Calu3 (cell line): Measurements from ENCODE around the gene DDR2. TPM values are rescaled to one million over a fixed set of nuclear protein-coding genes. Genes with fewer than 3 reads are reported as not detected.

Source experiments
- BruUV-seq: library from RNA; stranded (reverse); fragments of 400-500 nt; replicated peaks from 2 replicates; lab custom pipeline; 2021; lab: Mats Ljungman, UMichigan
- CTCF ChIA-PET: fragments of 300-600 bp; sonication (Branson Sonifier 250); formaldehyde crosslinking; loops from one replicate; lab custom pipeline; 2022; ENCODE audit warnings: antibody characterized with exemption; lab: Charles Lee
- DNase-seq: peaks from one replicate; pipeline ENCODE4 v3.0.0; 2022
- H3K27ac Mint-ChIP-seq: one replicate; pipeline ENCODE4 v1.8.0; 2022; ENCODE audit warnings: mixed read lengths; ENCODE audit not compliant: unreplicated experiment
- H3K27me3 Mint-ChIP-seq: one replicate; pipeline ENCODE4 v1.8.0; 2022; ENCODE audit warnings: mixed read lengths; ENCODE audit not compliant: unreplicated experiment
- H3K36me3 Mint-ChIP-seq: one replicate; pipeline ENCODE4 v1.8.0; 2022; ENCODE audit warnings: mild to moderate bottlenecking, moderate library complexity, mixed read lengths; ENCODE audit not compliant: insufficient read depth, unreplicated experiment
- H3K4me1 Mint-ChIP-seq: one replicate; pipeline ENCODE4 v1.8.0; 2022; ENCODE audit warnings: mild to moderate bottlenecking, low read depth, mixed read lengths; ENCODE audit not compliant: unreplicated experiment
- H3K4me3 Mint-ChIP-seq: one replicate; pipeline ENCODE4 v1.8.0; 2022; ENCODE audit warnings: mild to moderate bottlenecking, low read depth, moderate library complexity, mixed read lengths; ENCODE audit not compliant: unreplicated experiment
- H3K9me3 Mint-ChIP-seq: one replicate; pipeline ENCODE4 v1.8.0; 2022; ENCODE audit warnings: low read depth, mixed read lengths; ENCODE audit not compliant: unreplicated experiment
- intact Hi-C: fragments of 100-400 bp; cut with micrococcal nuclease; formaldehyde crosslinking; loops from one replicate; pipeline ENCODE4 v1.10.0; 2022; ENCODE audit not compliant: unreplicated experiment
- total RNA-seq: library from RNA; stranded (reverse); gene quantifications from 2 replicates; pipeline ENCODE4 v1.2.3, GENCODE V29; 2022
- TF ChIP-seq, protein P1 (sequence below): fragments of 200-600 bp; IDR thresholded peaks from one replicate; pipeline ENCODE4 v1.8.0; 2022; ENCODE audit warnings: antibody characterized with exemption; ENCODE audit not compliant: unreplicated experiment

The DDR2 gene
- total RNA-seq, 1 experiment from 2014 or later = 0.80 TPM

GRCh38 chr1:162691999-162692575 lies 59.8 kb downstream of the DDR2 start:
- H3K9me3 Mint-ChIP-seq = no peaks in the 10 kb centered on the region
- TF ChIP-seq, protein P1, sequence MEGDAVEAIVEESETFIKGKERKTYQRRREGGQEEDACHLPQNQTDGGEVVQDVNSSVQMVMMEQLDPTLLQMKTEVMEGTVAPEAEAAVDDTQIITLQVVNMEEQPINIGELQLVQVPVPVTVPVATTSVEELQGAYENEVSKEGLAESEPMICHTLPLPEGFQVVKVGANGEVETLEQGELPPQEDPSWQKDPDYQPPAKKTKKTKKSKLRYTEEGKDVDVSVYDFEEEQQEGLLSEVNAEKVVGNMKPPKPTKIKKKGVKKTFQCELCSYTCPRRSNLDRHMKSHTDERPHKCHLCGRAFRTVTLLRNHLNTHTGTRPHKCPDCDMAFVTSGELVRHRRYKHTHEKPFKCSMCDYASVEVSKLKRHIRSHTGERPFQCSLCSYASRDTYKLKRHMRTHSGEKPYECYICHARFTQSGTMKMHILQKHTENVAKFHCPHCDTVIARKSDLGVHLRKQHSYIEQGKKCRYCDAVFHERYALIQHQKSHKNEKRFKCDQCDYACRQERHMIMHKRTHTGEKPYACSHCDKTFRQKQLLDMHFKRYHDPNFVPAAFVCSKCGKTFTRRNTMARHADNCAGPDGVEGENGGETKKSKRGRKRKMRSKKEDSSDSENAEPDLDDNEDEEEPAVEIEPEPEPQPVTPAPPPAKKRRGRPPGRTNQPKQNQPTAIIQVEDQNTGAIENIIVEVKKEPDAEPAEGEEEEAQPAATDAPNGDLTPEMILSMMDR = no peak
- no TSS peak for BruUV-seq
- H3K36me3 Mint-ChIP-seq = no peaks in the 10 kb centered on the region
- no peak overlapping the region for H3K4me3 Mint-ChIP-seq
- H3K4me1 Mint-ChIP-seq = peaks cover 21% of the 10 kb centered on the region
- no peak overlapping the region for H3K27ac Mint-ChIP-seq
- intact Hi-C loops = no loop called here
- DNase-seq = no peak
- CTCF ChIA-PET = interaction anchor here (0.6 kb wide), 1 partner anchor 696 kb away, joined by 4 read pairs; no protein-coding TSS in a partner anchor
- no peaks in the 10 kb centered on the region for H3K27me3 Mint-ChIP-seq

- intact Hi-C loops = no loop called here
- Mint-ChIP-seq H3K4me3 (no peak overlapping the region), H3K27ac (no peak overlapping the region)
Measured at GRCh38 chr1:162694911-162695310, 62.6 kb downstream of the DDR2 start.

GRCh38 chr1:162695687-162696086 lies 63.4 kb downstream of the DDR2 start:
- no peak overlapping the region for H3K27ac Mint-ChIP-seq

More at GRCh38 chr1:162694911-162695310, 62.6 kb downstream of the DDR2 start:
- BruUV-seq = no TSS peak
- no peaks in the 10 kb centered on the region for H3K27me3 Mint-ChIP-seq
- no peaks in the 10 kb centered on the region for H3K9me3 Mint-ChIP-seq
- CTCF ChIA-PET = interaction anchor here (0.5 kb wide), 1 partner anchor 98 kb away, joined by 4 read pairs; no protein-coding TSS in a partner anchor
- TF ChIP-seq, protein P1 = no peak
- DNase-seq = no peak
- peaks cover 22% of the 10 kb centered on the region for H3K4me1 Mint-ChIP-seq
- no peaks in the 10 kb centered on the region for H3K36me3 Mint-ChIP-seq

GRCh38 chr1:162696286-162696862 lies 64.1 kb downstream of the DDR2 start:
- DNase-seq = peak; percentile 62
- BruUV-seq = no TSS peak
- CTCF ChIA-PET = interaction anchor here (0.6 to 1.8 kb wide), 3 partner anchors 104 to 357 kb away, joined by 3 to 4 read pairs (median 3); no protein-coding TSS in a partner anchor
- Mint-ChIP-seq H3K4me1 (peaks cover 14% of the 10 kb centered on the region), H3K36me3 (no peaks in the 10 kb centered on the region), H3K27me3 (no peaks in the 10 kb centered on the region), H3K9me3 (no peaks in the 10 kb centered on the region), H3K4me3 (peak overlapping the region; percentile 3), H3K27ac (peak overlapping the region; percentile 3)
- TF ChIP-seq, protein P1 = no peak
- intact Hi-C loops = no loop called here

More at GRCh38 chr1:162695687-162696086, 63.4 kb downstream of the DDR2 start:
- no peak for DNase-seq
- Mint-ChIP-seq H3K4me1 (peaks cover 20% of the 10 kb centered on the region), H3K36me3 (no peaks in the 10 kb centered on the region), H3K4me3 (no peak overlapping the region), H3K27me3 (no peaks in the 10 kb centered on the region), H3K9me3 (no peaks in the 10 kb centered on the region)
- intact Hi-C loops = no loop called here
- TF ChIP-seq, protein P1 = no peak
- CTCF ChIA-PET = interaction anchor here (0.6 to 1.8 kb wide), 2 partner anchors 104 to 289 kb away, joined by 3 to 4 read pairs; no protein-coding TSS in a partner anchor
- BruUV-seq = no TSS peak
